Skin of body (tissue), 2 donors: ENCODE measurements around the gene PEAK3. TPM values are rescaled to one million over a fixed set of nuclear protein-coding genes. Genes with fewer than 3 reads are reported as not detected.

Experiments
- DNase-seq: peaks from one replicate; lab custom pipeline; 2025; lab: John Stamatoyannopoulos, UW
- total RNA-seq: library from RNA; depleted of rRNA; stranded (reverse); fragments of >200 nt; gene quantifications from one replicate; pipeline ENCODE4 v1.2.3, GENCODE V29; 2014

Gene PEAK3
- 0.20 TPM for total RNA-seq

- DNase-seq: no peak
Measured at GRCh38 chr19:2282062-2282861, at the start of gene PEAK3. Gene PEAK3 (minus strand): TSS chr19:2282175. CDS start chr19:2280931, 1,244 bp downstream.

GRCh38 chr19:2330632-2331284 lies 48.8 kb upstream of the PEAK3 start:
- DNase-seq: no peak

GRCh38 chr19:2330255-2330631 lies 48.3 kb upstream of the PEAK3 start:
- no peak for DNase-seq

- no peak for DNase-seq
Measured at GRCh38 chr19:2329501-2329916, 47.5 kb upstream of the PEAK3 start.

GRCh38 chr19:2329149-2329478 lies 47.1 kb upstream of the PEAK3 start:
- no peak for DNase-seq

- DNase-seq: peak; percentile 75
Measured at GRCh38 chr19:2328401-2329148, 46.6 kb upstream of the PEAK3 start, which contains the start of the genes LSM7 and SPPL2B. Gene LSM7 (minus strand): TSS chr19:2328586. CDS start chr19:2328566, 20 bp downstream. Gene SPPL2B (plus strand): TSS chr19:2328684. CDS start chr19:2328710, 26 bp downstream.

- peak; percentile 34 for DNase-seq
Measured at GRCh38 chr19:2327773-2328400, 45.9 kb upstream of the PEAK3 start.

GRCh38 chr19:2326699-2327360 lies 44.9 kb upstream of the PEAK3 start:
- no peak for DNase-seq

GRCh38 chr19:2325281-2326046 lies 43.5 kb upstream of the PEAK3 start:
- DNase-seq: no peak

GRCh38 chr19:2324220-2324948 lies 42.4 kb upstream of the PEAK3 start:
- DNase-seq: no peak

- DNase-seq: no peak
Measured at GRCh38 chr19:2323707-2324106, 41.7 kb upstream of the PEAK3 start.

- no peak for DNase-seq
Measured at GRCh38 chr19:2321565-2322283, 39.7 kb upstream of the PEAK3 start.

GRCh38 chr19:2320939-2321338 lies 39.0 kb upstream of the PEAK3 start:
- no peak for DNase-seq

- DNase-seq: no peak
Measured at GRCh38 chr19:2320049-2320448, 38.1 kb upstream of the PEAK3 start.

GRCh38 chr19:2319551-2319950 lies 37.6 kb upstream of the PEAK3 start:
- DNase-seq: no peak

GRCh38 chr19:2318923-2319322 lies 36.9 kb upstream of the PEAK3 start:
- no peak for DNase-seq

GRCh38 chr19:2317756-2318155 lies 35.8 kb upstream of the PEAK3 start:
- no peak for DNase-seq

- no peak for DNase-seq
Measured at GRCh38 chr19:2317300-2317699, 35.3 kb upstream of the PEAK3 start.

GRCh38 chr19:2315818-2316353 lies 33.9 kb upstream of the PEAK3 start:
- DNase-seq: no peak
